ENCODE data around the gene PTBP1. TPM values are rescaled to one million over a fixed set of nuclear protein-coding genes. Genes with fewer than 3 reads are reported as not detected.
A peak's percentile ranks its signal among the peaks of the same experiment; 100 is the strongest.

Gene PTBP1
- total RNA-seq (2014; rRNA removed; shearing (Covaris generic)) = 460 and 481 TPM in 2 replicates

- DNase-seq = peak; percentile 100
- no peaks in the 10 kb centered on the region for H3K27me3 ChIP-seq (ENCODE audit: control insufficient read depth, insufficient read depth, low read length)
- H3K4me3 ChIP-seq (ENCODE audit: insufficient read depth, low read depth, low read length) = peak within 1 kb of the TSS; percentile 90
- H3K36me3 ChIP-seq (replicated peaks; ENCODE audit: control insufficient read depth, insufficient read depth, low read length) = peaks cover 21% of the 10 kb centered on the region
Measured at GRCh38 chr19:796692-797527, at the start of gene PTBP1. TSS of gene PTBP1 (plus strand) at chr19:797452. CDS start at chr19:797498, 46 bp downstream.

GRCh38 chr19:748274-748598 lies 49.0 kb upstream of the PTBP1 start:
- no peaks in the 10 kb centered on the region for H3K36me3 ChIP-seq (replicated peaks; ENCODE audit: control insufficient read depth, insufficient read depth, low read length)
- no peak overlapping the region for H3K4me3 ChIP-seq (ENCODE audit: insufficient read depth, low read depth, low read length)
- DNase-seq = peak; percentile 88
- no peaks in the 10 kb centered on the region for H3K27me3 ChIP-seq (ENCODE audit: control insufficient read depth, insufficient read depth, low read length)

- no peaks in the 10 kb centered on the region for H3K36me3 ChIP-seq (replicated peaks; ENCODE audit: control insufficient read depth, insufficient read depth, low read length)
- no peaks in the 10 kb centered on the region for H3K27me3 ChIP-seq (ENCODE audit: control insufficient read depth, insufficient read depth, low read length)
- DNase-seq = no peak
- no peak overlapping the region for H3K4me3 ChIP-seq (ENCODE audit: insufficient read depth, low read depth, low read length)
Measured at GRCh38 chr19:749811-750210, 47.4 kb upstream of the PTBP1 start.

GRCh38 chr19:750640-751423 lies 46.4 kb upstream of the PTBP1 start, which contains the start of gene MISP:
TSS of gene MISP (plus strand) at chr19:751112. CDS start at chr19:756947, 5,835 bp downstream.
- peak; percentile 74 for DNase-seq
- Histone ChIP-seq H3K36me3 (replicated peaks; ENCODE audit: control insufficient read depth, insufficient read depth, low read length) (no peaks in the 10 kb centered on the region), H3K27me3 (ENCODE audit: control insufficient read depth, insufficient read depth, low read length) (no peaks in the 10 kb centered on the region), H3K4me3 (ENCODE audit: insufficient read depth, low read depth, low read length) (no peak within 1 kb of the TSS)

- peak; percentile 81 for DNase-seq
- no peaks in the 10 kb centered on the region for H3K27me3 ChIP-seq (ENCODE audit: control insufficient read depth, insufficient read depth, low read length)
- H3K4me3 ChIP-seq (ENCODE audit: insufficient read depth, low read depth, low read length) = no peak overlapping the region
- H3K36me3 ChIP-seq (replicated peaks; ENCODE audit: control insufficient read depth, insufficient read depth, low read length) = no peaks in the 10 kb centered on the region
Measured at GRCh38 chr19:751501-752341, 45.5 kb upstream of the PTBP1 start.

GRCh38 chr19:752652-753517 lies 44.4 kb upstream of the PTBP1 start:
- DNase-seq = peak; percentile 66
- Histone ChIP-seq H3K4me3 (ENCODE audit: insufficient read depth, low read depth, low read length) (no peak overlapping the region), H3K27me3 (ENCODE audit: control insufficient read depth, insufficient read depth, low read length) (no peaks in the 10 kb centered on the region), H3K36me3 (replicated peaks; ENCODE audit: control insufficient read depth, insufficient read depth, low read length) (no peaks in the 10 kb centered on the region)

- no peak for DNase-seq
- Histone ChIP-seq H3K27me3 (ENCODE audit: control insufficient read depth, insufficient read depth, low read length) (no peaks in the 10 kb centered on the region), H3K36me3 (replicated peaks; ENCODE audit: control insufficient read depth, insufficient read depth, low read length) (no peaks in the 10 kb centered on the region), H3K4me3 (ENCODE audit: insufficient read depth, low read depth, low read length) (no peak overlapping the region)
Measured at GRCh38 chr19:754530-754929, 42.7 kb upstream of the PTBP1 start.

GRCh38 chr19:755063-755462 lies 42.2 kb upstream of the PTBP1 start:
- H3K27me3 ChIP-seq (ENCODE audit: control insufficient read depth, insufficient read depth, low read length) = no peaks in the 10 kb centered on the region
- no peak for DNase-seq
- no peaks in the 10 kb centered on the region for H3K36me3 ChIP-seq (replicated peaks; ENCODE audit: control insufficient read depth, insufficient read depth, low read length)
- no peak overlapping the region for H3K4me3 ChIP-seq (ENCODE audit: insufficient read depth, low read depth, low read length)

GRCh38 chr19:756236-756635 lies 41.0 kb upstream of the PTBP1 start:
- peak; percentile 85 for DNase-seq
- no peak overlapping the region for H3K4me3 ChIP-seq (ENCODE audit: insufficient read depth, low read depth, low read length)
- H3K27me3 ChIP-seq (ENCODE audit: control insufficient read depth, insufficient read depth, low read length) = no peaks in the 10 kb centered on the region
- no peaks in the 10 kb centered on the region for H3K36me3 ChIP-seq (replicated peaks; ENCODE audit: control insufficient read depth, insufficient read depth, low read length)

GRCh38 chr19:756821-757688 lies 40.2 kb upstream of the PTBP1 start:
- DNase-seq = peak; percentile 64
- H3K36me3 ChIP-seq (replicated peaks; ENCODE audit: control insufficient read depth, insufficient read depth, low read length) = no peaks in the 10 kb centered on the region
- H3K4me3 ChIP-seq (ENCODE audit: insufficient read depth, low read depth, low read length) = no peak overlapping the region
- no peaks in the 10 kb centered on the region for H3K27me3 ChIP-seq (ENCODE audit: control insufficient read depth, insufficient read depth, low read length)

- Histone ChIP-seq H3K4me3 (ENCODE audit: insufficient read depth, low read depth, low read length) (no peak overlapping the region), H3K36me3 (replicated peaks; ENCODE audit: control insufficient read depth, insufficient read depth, low read length) (no peaks in the 10 kb centered on the region), H3K27me3 (ENCODE audit: control insufficient read depth, insufficient read depth, low read length) (no peaks in the 10 kb centered on the region)
- DNase-seq = peak; percentile 61
Measured at GRCh38 chr19:757811-758668, 39.2 kb upstream of the PTBP1 start.

GRCh38 chr19:763181-763580 lies 34.1 kb upstream of the PTBP1 start:
- no peaks in the 10 kb centered on the region for H3K36me3 ChIP-seq (replicated peaks; ENCODE audit: control insufficient read depth, insufficient read depth, low read length)
- H3K27me3 ChIP-seq (ENCODE audit: control insufficient read depth, insufficient read depth, low read length) = no peaks in the 10 kb centered on the region
- H3K4me3 ChIP-seq (ENCODE audit: insufficient read depth, low read depth, low read length) = no peak overlapping the region
- no peak for DNase-seq

All from H7 (cell line).